Small intestine (tissue), 7 donors: ENCODE results near the gene NUDT6. TPM values are rescaled to one million over a fixed set of nuclear protein-coding genes. Genes with fewer than 3 reads are reported as not detected.
A peak's percentile ranks its signal among the peaks of the same experiment; 100 is the strongest.
"Not testable (repeated sequence)": the region's sequence is repeated elsewhere in the genome, so short reads cannot be mapped to it uniquely, and the experiment has no call there.

Source experiments
- DNase-seq, 2 donors: peaks; one replicate each; pipeline versions ENCODE4 v3.0.0 to v3.0.0-alpha.2; 2013
- FAIRE-seq: peaks from 2 replicates; lab custom pipeline; 2012; peaks lifted over from hg19 to GRCh38; lab: Jason Lieb, UNC
- H3K27ac ChIP-seq, 3 donors: one replicate each; pipeline ENCODE4 v1.5.1; 2013; ENCODE audit warnings: low read length in 2 of 3, mild to moderate bottlenecking in 2 of 3, control low read depth in 1 of 3, inconsistent platforms in 1 of 3, low read depth in 1 of 3, moderate library complexity in 1 of 3
- H3K27me3 ChIP-seq, 3 donors: one replicate each; pipeline ENCODE4 v1.6.1; 2013; ENCODE audit warnings: low read length in 3 of 3, inconsistent platforms in 1 of 3; ENCODE audit not compliant: control insufficient read depth in 3 of 3, insufficient read depth in 3 of 3
- H3K36me3 ChIP-seq, 3 donors: one replicate each; pipeline ENCODE4 v1.6.1; 2013; ENCODE audit warnings: low read length in 3 of 3, inconsistent platforms in 1 of 3, low read depth in 1 of 3, mild to moderate bottlenecking in 1 of 3, moderate library complexity in 1 of 3; ENCODE audit not compliant: control insufficient read depth in 3 of 3, insufficient read depth in 2 of 3
- H3K4me1 ChIP-seq, 3 donors: one replicate each; pipeline ENCODE4 v1.6.1; 2013; ENCODE audit warnings: low read length in 2 of 3, inconsistent platforms in 1 of 3, low read depth in 1 of 3, mild to moderate bottlenecking in 1 of 3, moderate library complexity in 1 of 3; ENCODE audit not compliant: control insufficient read depth in 3 of 3, insufficient read depth in 2 of 3
- H3K4me3 ChIP-seq, 3 donors: one replicate each; pipeline ENCODE4 v1.5.1; 2013; ENCODE audit warnings: low read length in 3 of 3, control low read depth in 1 of 3, inconsistent platforms in 1 of 3, low read depth in 1 of 3, mild to moderate bottlenecking in 1 of 3, moderate library complexity in 1 of 3
- H3K9me3 ChIP-seq, 2 donors: one replicate each; pipeline ENCODE4 v1.6.1; 2013; ENCODE audit warnings: low read depth in 1 of 2, low read length in 1 of 2; ENCODE audit not compliant: control insufficient read depth in 2 of 2, insufficient read depth in 1 of 2
- WGBS, 3 donors: extraction: QIAGEN DNeasy Blood & Tissue Kit; methylation state at CpG; one replicate each; pipeline ENCODE4 v1.1.7; 2013; 5-methylcytosine and 5-hydroxymethylcytosine counted together
- polyA plus RNA-seq, 4 donors: library from polyadenylated mRNA; stranded (reverse) in 3 of 4; unstranded in 1 of 4; fragments of 200-250 nt in 3 of 4; fragments of 120-200 nt in 1 of 4; gene quantifications; one replicate each; pipeline versions ENCODE4 v1.2.1 to v1.2.3, GENCODE V29; 2013
- donor health status: healthy with polysubstance abuse.
- donor health status: control.
- donor health status: control.
- donor health status: Bipolar disorder and iron deficiency.
- donor health status: healthy.

Gene NUDT6
- polyA plus RNA-seq, 4 donors, result 2.7 to 9.8 (median 6.0) TPM

GRCh38 chr4:122959441-122959840 is 37.0 kb upstream of the NUDT6 start:
- Histone ChIP-seq H3K27me3 (no peaks in the 10 kb centered on the region), H3K27ac (no peak overlapping the region), H3K9me3 (no peaks in the 10 kb centered on the region), H3K36me3 (peaks cover 0 to 10% (median 0%) of the 10 kb centered on the region in 3 donors), H3K4me3 (no peak overlapping the region), H3K4me1 (no peaks in the 10 kb centered on the region)
- FAIRE-seq, result no peak
- 69 to 81% (median 70%) methylated on average over 3 of the region's 3 CpGs for WGBS, 3 donors
- no peak for DNase-seq

GRCh38 chr4:122958505-122958904 is 36.1 kb upstream of the NUDT6 start:
- 48 to 86% (median 80%) methylated on average over 2 of the region's 2 CpGs for WGBS, 3 donors
- no peaks in the 10 kb centered on the region for H3K9me3 ChIP-seq
- DNase-seq (no peak), FAIRE-seq (no peak)
- H3K36me3 ChIP-seq, result peaks cover 0 to 19% (median 0%) of the 10 kb centered on the region in 3 donors
- H3K4me3 ChIP-seq, result no peak overlapping the region
- H3K27me3 ChIP-seq, result no peaks in the 10 kb centered on the region
- H3K27ac ChIP-seq, result no peak overlapping the region
- H3K4me1 ChIP-seq, result no peaks in the 10 kb centered on the region

- DNase-seq, result no peak
- Histone ChIP-seq H3K27ac (no peak overlapping the region), H3K9me3 (no peaks in the 10 kb centered on the region), H3K4me1 (no peaks in the 10 kb centered on the region), H3K36me3 (peaks cover 5 to 46% (median 5%) of the 10 kb centered on the region in 3 donors), H3K27me3 (no peaks in the 10 kb centered on the region), H3K4me3 (no peak overlapping the region)
- FAIRE-seq, result no peak
- 98% methylated on average over 3 of the region's 3 CpGs for WGBS, 3 donors
Observed at GRCh38 chr4:122953924-122954323, 31.5 kb upstream of the NUDT6 start.

- H3K9me3 ChIP-seq, result no peaks in the 10 kb centered on the region
- no peaks in the 10 kb centered on the region for H3K27me3 ChIP-seq
- H3K4me3 ChIP-seq, result no peak overlapping the region
- WGBS, 3 donors, result 90 to 97% (median 96%) methylated on average over 4 of the region's 4 CpGs
- FAIRE-seq, result no peak
- no peak for DNase-seq
- no peaks in the 10 kb centered on the region for H3K4me1 ChIP-seq
- no peak overlapping the region for H3K27ac ChIP-seq
- H3K36me3 ChIP-seq, result peaks cover 5 to 49% (median 6%) of the 10 kb centered on the region in 3 donors
Observed at GRCh38 chr4:122952028-122952427, 29.6 kb upstream of the NUDT6 start.

GRCh38 chr4:122948671-122949070 is 26.3 kb upstream of the NUDT6 start:
- Histone ChIP-seq H3K36me3 (peaks cover 5 to 40% (median 6%) of the 10 kb centered on the region in 3 donors), H3K4me1 (no peaks in the 10 kb centered on the region), H3K9me3 (peaks cover 0 to 2% of the 10 kb centered on the region in 2 donors), H3K4me3 (no peak overlapping the region), H3K27ac (no peak overlapping the region), H3K27me3 (no peaks in the 10 kb centered on the region)
- WGBS, 3 donors, result 94 to 97% (median 95%) methylated on average over 4 of the region's 4 CpGs
- DNase-seq (no peak), FAIRE-seq (no peak)

- peaks cover 5 to 26% (median 6%) of the 10 kb centered on the region in 3 donors for H3K36me3 ChIP-seq
- H3K27ac ChIP-seq, result no peak overlapping the region
- H3K4me3 ChIP-seq, result no peak overlapping the region
- no peaks in the 10 kb centered on the region for H3K4me1 ChIP-seq
- H3K9me3 ChIP-seq, result peaks cover 0 to 2% of the 10 kb centered on the region in 2 donors
- H3K27me3 ChIP-seq, result no peaks in the 10 kb centered on the region
- 95 to 97% (median 97%) methylated on average over 1 of the region's 1 CpG for WGBS, 3 donors
- DNase-seq, result no peak
- no peak for FAIRE-seq
Observed at GRCh38 chr4:122946142-122946541, 23.7 kb upstream of the NUDT6 start.

GRCh38 chr4:122945136-122945535 is 22.7 kb upstream of the NUDT6 start:
- not testable (repeated sequence) for H3K4me1 ChIP-seq, H3K27me3 ChIP-seq, DNase-seq, H3K4me3 ChIP-seq, FAIRE-seq, H3K27ac ChIP-seq, H3K9me3 ChIP-seq
- H3K36me3 ChIP-seq, result peaks cover 3 to 17% (median 4%) of the 10 kb centered on the region in 3 donors
- 85 to 93% (median 91%) methylated on average over 12 to 15 of the region's 17 CpGs for WGBS, 3 donors

GRCh38 chr4:122932763-122933162 is 10.4 kb upstream of the NUDT6 start:
- Histone ChIP-seq H3K4me1 (no peaks in the 10 kb centered on the region), H3K27ac (no peak overlapping the region), H3K9me3 (no peaks in the 10 kb centered on the region), H3K27me3 (no peaks in the 10 kb centered on the region), H3K4me3 (no peak overlapping the region), H3K36me3 (peaks cover 0 to 23% (median 5%) of the 10 kb centered on the region in 3 donors)
- DNase-seq (no peak), FAIRE-seq (no peak)

GRCh38 chr4:122930862-122931261 is 8.5 kb upstream of the NUDT6 start:
- FAIRE-seq (peak; percentile 19), DNase-seq (peak in 1 of 2 donors; percentile 17)
- Histone ChIP-seq H3K4me3 (no peak overlapping the region), H3K9me3 (no peaks in the 10 kb centered on the region), H3K36me3 (peaks cover 0 to 16% (median 5%) of the 10 kb centered on the region in 3 donors), H3K4me1 (no peaks in the 10 kb centered on the region), H3K27me3 (no peaks in the 10 kb centered on the region), H3K27ac (no peak overlapping the region)
